NAMALWA (cell line): ENCODE results near the gene BNIP5.

ENCODE experiments used
- DNase-seq: peaks from one replicate; pipeline ENCODE4 v3.0.0-alpha.2; 2015; ENCODE audit warnings: low spot score

The BNIP5 gene

GRCh38 chr6:36266913-36267644 lies 69.6 kb downstream of the BNIP5 start:
- DNase-seq = no peak
